HEK293 (cell line): Measurements from ENCODE around the gene C4orf50.

ENCODE experiments used
- SETDB1 ChIP-seq: IDR thresholded peaks from one replicate; pipeline ENCODE4 v1.6.1; 2017; ENCODE audit warnings: mild to moderate bottlenecking, low read length, moderate library complexity, mixed read lengths; ENCODE audit not compliant: insufficient read length
- YY2 ChIP-seq: fragments of 450-650 bp; formaldehyde crosslinking; IDR thresholded peaks from 2 replicates; pipeline ENCODE4 v1.5.1; 2016; ENCODE audit warnings: missing biosample characterization, missing genetic modification characterization
- ZNF140 ChIP-seq: fragments of 450-650 bp; formaldehyde crosslinking; IDR thresholded peaks from 2 replicates; pipeline ENCODE4 v1.5.1; 2016; ENCODE audit warnings: missing biosample characterization, missing genetic modification characterization
- ZNF174 ChIP-seq: fragments of 450-650 bp; formaldehyde crosslinking; IDR thresholded peaks from 2 replicates; pipeline ENCODE4 v1.5.0; 2017; ENCODE audit warnings: missing biosample characterization, mild to moderate bottlenecking, missing genetic modification characterization
- ZNF530 ChIP-seq: fragments of 450-650 bp; formaldehyde crosslinking; IDR thresholded peaks from 2 replicates; pipeline ENCODE4 v1.5.1; 2016; ENCODE audit warnings: low read depth, missing biosample characterization, missing genetic modification characterization
- ZNF660 ChIP-seq: fragments of 450-650 bp; IDR thresholded peaks from 2 replicates; pipeline ENCODE4 v1.5.1; 2018; ENCODE audit warnings: missing biosample characterization, mild to moderate bottlenecking, missing genetic modification characterization
- TF ChIP-seq, protein P1 (sequence below): fragments of 450-650 bp; formaldehyde crosslinking; IDR thresholded peaks from 2 replicates; pipeline ENCODE4 v1.5.1; 2016; ENCODE audit warnings: missing biosample characterization, missing genetic modification characterization
- TF ChIP-seq, protein P2 (sequence below): fragments of 450-650 bp; formaldehyde crosslinking; IDR thresholded peaks from 2 replicates; pipeline ENCODE4 v1.5.1; 2016; ENCODE audit warnings: missing biosample characterization, missing genetic modification characterization, low read depth
- TF ChIP-seq, protein P3 (sequence below): fragments of 450-650 bp; formaldehyde crosslinking; IDR thresholded peaks from 2 replicates; pipeline ENCODE4 v1.5.1; 2016; ENCODE audit warnings: missing biosample characterization, missing genetic modification characterization

DNA sequence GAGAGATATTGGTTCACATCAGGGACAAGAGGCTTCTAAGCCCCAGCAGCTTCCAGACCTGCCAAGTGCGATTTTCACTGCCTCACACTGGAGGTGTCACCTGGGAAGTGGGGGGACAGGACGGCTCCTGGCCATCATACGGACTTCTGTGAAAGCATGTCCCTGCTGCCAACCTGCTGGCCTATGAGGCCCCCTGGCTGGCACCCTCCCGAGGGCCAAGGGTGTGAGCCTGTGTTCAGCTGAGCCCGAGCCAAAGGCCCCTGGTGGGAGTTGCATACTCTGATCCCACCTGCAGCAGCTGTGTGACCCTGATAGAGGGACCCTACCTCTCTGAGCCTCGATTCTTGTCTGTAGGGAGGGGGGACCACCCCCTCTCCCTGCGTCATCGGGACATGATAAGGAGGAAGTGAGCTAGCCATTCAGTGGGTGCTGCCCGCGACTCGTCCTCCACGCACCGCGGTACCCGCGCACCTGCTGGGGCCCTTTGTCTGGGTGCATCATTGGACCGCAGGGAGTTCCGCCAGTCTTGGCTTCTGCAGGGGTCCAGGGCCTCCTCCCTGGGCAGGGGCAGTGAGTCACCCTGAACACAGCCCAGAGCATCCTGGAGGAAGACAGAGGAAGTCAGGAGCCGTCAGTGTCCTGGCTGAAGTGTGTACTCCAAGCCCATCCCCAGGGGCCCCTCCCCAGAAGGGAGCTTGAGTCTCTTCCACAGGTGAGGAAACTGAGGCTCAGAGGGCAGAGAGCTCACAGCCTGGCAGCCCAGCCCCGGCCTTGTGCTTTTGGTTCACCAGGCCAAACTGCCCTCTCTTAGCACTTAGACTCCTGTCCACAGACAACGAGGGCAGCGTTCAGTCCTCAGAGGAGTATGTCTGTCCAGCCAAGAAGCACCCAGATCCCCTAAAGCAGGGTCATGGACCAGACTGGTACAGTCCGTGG, 24.1 kb downstream of the C4orf50 start:
- TF ChIP-seq YY2 (tag by site-specific recombination), result no peak
- TF ChIP-seq, protein P1, sequence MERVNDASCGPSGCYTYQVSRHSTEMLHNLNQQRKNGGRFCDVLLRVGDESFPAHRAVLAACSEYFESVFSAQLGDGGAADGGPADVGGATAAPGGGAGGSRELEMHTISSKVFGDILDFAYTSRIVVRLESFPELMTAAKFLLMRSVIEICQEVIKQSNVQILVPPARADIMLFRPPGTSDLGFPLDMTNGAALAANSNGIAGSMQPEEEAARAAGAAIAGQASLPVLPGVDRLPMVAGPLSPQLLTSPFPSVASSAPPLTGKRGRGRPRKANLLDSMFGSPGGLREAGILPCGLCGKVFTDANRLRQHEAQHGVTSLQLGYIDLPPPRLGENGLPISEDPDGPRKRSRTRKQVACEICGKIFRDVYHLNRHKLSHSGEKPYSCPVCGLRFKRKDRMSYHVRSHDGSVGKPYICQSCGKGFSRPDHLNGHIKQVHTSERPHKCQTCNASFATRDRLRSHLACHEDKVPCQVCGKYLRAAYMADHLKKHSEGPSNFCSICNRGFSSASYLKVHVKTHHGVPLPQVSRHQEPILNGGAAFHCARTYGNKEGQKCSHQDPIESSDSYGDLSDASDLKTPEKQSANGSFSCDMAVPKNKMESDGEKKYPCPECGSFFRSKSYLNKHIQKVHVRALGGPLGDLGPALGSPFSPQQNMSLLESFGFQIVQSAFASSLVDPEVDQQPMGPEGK, result no peak
- no peak for TF ChIP-seq ZNF660 (tag by site-specific recombination)
- TF ChIP-seq, protein P2, sequence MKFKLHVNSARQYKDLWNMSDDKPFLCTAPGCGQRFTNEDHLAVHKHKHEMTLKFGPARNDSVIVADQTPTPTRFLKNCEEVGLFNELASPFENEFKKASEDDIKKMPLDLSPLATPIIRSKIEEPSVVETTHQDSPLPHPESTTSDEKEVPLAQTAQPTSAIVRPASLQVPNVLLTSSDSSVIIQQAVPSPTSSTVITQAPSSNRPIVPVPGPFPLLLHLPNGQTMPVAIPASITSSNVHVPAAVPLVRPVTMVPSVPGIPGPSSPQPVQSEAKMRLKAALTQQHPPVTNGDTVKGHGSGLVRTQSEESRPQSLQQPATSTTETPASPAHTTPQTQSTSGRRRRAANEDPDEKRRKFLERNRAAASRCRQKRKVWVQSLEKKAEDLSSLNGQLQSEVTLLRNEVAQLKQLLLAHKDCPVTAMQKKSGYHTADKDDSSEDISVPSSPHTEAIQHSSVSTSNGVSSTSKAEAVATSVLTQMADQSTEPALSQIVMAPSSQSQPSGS (tag by site-specific recombination), result no peak
- TF ChIP-seq, protein P3, sequence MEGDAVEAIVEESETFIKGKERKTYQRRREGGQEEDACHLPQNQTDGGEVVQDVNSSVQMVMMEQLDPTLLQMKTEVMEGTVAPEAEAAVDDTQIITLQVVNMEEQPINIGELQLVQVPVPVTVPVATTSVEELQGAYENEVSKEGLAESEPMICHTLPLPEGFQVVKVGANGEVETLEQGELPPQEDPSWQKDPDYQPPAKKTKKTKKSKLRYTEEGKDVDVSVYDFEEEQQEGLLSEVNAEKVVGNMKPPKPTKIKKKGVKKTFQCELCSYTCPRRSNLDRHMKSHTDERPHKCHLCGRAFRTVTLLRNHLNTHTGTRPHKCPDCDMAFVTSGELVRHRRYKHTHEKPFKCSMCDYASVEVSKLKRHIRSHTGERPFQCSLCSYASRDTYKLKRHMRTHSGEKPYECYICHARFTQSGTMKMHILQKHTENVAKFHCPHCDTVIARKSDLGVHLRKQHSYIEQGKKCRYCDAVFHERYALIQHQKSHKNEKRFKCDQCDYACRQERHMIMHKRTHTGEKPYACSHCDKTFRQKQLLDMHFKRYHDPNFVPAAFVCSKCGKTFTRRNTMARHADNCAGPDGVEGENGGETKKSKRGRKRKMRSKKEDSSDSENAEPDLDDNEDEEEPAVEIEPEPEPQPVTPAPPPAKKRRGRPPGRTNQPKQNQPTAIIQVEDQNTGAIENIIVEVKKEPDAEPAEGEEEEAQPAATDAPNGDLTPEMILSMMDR, result no peak
- TF ChIP-seq ZNF174 (tag by site-specific recombination), result no peak
- no peak for TF ChIP-seq SETDB1
- TF ChIP-seq ZNF530 (tag by site-specific recombination), result no peak
- no peak for TF ChIP-seq ZNF140
